Stimulated activated CD8-positive, alpha-beta memory T cell treated with anti-CD3 and anti-CD28 coated beads, Interleukin-15, amount 100 ng/mL, for 48 hours (primary cell): ENCODE data around the gene AHNAK.

Experiments used
- DNase-seq, 2 donors: peaks; one replicate each; pipeline ENCODE4 v3.0.0-alpha.2; 2020; ENCODE audit warnings: low read depth in 2 of 2

The AHNAK gene

DNA sequence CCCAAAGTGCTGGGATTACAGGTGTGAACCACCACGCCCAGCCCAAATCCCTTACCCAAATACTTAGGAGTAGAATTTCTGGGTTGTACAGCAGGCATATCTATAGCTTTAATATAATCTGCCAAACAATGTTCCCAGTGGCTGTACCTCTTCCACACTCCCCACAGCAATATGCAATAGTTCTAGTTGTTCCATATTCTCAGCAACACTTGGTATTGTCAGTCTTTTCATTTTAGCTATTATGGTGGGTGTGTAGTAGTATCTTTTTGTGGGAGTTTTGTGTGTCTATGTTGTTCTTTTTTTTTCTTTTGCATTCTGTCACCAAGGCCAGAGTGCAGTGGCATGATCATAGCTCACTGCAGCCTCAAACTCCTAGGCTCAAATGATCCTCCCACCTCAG, 109.0 kb downstream of the AHNAK start:
- no peak for DNase-seq

DNA sequence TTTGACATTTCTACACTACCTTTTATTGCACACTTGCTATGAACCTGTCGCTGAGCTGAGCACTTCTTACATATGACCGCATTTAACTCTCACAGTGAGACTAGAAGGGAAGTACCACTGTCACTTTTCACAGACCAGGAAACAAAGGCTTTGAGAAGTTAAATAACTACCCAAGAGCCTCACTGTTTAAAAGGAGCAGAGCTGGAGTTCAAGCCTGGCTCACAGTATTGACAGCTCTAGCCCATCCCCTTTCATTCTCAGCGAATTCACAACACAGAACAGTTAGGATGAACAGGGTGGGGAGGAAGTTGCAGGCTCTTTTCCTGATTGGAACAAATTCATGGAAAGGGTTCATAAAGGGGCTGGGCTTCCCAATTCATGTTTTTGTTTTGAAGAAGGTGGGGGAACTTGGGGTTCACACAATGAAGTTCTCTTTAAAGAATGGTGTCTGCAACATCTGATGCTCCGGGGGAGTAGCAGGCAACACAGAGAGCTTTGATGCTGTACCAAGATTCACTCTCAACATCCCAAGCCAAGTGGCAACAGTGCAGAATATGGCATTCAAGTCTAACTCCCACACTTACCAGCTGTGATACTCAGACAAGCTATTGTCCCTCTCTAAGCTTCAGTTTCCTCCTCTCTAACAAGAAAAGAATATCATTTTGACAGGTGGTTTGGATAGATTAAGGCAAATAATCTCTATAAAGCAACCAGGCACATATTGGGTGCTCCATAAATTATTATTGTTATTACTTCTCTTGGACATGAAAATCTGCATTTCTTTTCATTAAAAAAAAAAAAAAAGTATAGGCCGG, 110.6 kb downstream of the AHNAK start:
- DNase-seq: no peak

DNA sequence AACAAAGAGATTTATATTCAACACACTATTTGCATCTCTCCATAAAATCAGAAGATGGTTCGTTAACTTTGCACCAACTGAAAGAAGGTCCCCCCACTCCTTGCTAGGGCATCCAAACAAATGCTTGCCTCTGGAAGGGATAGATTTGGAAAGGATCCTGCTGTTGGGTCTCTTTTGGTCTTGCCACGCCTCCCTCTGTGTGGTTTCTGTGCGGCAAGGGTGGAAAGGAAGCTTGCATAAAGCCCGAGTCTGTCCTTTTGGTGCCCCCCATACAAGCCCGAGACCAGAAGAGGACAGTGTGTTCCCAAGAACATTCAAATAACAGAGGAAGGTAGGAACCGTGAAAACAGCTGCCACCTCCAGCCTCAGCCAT, 112.7 kb downstream of the AHNAK start:
- DNase-seq: no peak

DNA sequence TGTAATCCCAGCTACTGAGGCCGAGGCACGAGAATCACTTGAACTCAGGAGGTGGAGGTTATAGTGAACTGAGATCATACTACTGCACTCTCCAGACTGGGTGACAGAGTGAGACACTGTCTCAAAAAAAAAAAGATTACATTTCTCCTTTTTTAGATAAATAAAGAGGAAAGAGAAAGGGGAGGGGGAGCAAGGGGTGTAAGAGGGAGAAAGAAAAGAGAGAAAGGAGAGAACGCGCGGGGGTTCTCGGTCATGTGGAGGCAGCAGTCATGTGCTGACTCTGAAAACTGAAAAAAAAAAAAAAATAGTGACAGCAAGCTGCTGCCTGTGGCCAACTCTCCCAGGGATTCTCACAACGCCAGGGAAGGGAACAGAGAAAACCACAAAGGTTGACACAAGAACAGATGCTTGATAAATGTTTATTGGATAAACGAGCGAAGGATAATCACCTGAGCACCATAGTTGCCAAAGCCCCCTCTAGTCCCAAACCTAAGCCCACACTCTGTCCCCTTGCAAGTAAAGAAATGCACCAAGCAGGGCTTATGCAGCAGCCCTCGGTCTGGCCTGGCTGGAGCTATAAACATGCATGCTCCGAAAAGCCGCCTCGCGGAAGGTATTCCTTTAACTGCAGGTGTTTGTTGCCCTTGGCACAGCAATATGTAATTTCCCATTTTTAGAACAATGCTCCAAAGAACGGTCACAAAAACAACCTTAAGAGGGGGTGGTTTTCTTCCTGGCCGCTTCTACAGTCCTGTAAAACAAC, 113.3 kb downstream of the AHNAK start:
- DNase-seq: no peak

DNA sequence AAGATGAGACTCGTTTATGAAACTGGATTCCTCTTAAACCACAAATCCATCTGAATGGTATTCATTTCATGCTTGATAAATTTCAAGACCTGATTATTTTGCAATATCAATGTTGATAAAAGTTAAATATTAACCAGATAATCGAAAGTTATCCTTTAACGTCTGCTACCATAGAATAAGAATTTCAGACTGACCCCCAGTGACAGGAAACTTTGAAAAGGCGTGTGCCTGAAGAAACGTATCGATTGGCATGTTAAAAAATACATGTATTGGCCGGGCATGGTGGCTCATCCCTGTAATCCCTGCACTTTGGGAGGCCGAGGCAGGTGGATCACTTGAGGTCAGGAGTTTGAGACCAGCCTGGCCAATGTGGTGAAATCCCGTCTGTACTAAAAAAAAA, 113.9 kb downstream of the AHNAK start:
- DNase-seq: no peak

DNA sequence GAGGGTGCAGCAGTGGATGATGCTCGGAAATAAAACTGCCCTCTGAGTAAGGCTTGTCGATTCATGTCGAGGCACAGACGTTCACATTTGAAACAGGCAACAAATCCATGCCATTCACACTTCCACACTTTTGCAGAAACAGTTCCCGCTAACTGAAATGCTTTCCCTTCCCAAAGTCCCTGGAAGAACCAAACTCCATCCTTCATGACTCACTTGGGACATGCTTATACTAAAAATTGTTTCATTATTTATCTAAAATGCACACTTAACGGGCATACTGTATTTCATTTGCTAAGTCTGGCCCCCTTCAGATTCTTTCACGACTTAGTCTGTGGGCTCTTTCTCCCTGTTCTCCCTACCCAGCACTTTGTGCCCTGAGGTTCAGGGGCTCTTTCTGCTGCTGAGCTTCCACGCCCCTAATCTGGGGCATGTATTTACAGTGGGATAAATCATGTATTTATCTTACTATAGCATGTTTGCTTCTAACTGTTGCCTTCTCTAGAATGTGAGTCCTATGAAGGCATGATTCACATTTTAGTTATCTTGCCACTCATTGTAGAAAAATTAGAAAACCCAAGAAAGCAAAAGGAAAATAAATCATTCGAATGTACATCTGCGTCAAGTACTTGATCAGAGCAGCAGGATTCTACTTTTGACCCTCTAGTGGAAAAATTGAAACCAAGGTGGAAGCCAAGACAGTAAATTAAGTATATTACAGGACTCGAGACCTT, 115.3 kb downstream of the AHNAK start:
- DNase-seq: no peak

DNA sequence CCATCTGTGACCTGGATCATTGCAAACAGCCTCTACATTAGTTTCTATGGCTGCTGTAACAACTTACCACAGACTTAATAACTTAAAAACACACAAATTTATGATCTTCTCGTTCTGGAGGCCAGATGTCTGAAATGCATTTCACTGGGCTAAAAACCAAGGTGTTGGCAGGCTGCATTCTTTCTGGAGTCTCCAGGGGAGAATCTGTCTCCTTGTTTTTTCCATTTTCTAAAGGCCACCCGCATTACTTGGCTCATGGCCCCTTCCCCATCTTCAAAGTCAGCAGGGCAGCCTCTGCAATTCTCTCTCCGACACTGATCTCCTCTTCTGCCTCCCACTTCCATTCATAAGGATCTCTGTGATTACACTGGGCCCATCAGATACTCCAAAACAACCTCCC, 116.2 kb downstream of the AHNAK start:
- no peak for DNase-seq

DNA sequence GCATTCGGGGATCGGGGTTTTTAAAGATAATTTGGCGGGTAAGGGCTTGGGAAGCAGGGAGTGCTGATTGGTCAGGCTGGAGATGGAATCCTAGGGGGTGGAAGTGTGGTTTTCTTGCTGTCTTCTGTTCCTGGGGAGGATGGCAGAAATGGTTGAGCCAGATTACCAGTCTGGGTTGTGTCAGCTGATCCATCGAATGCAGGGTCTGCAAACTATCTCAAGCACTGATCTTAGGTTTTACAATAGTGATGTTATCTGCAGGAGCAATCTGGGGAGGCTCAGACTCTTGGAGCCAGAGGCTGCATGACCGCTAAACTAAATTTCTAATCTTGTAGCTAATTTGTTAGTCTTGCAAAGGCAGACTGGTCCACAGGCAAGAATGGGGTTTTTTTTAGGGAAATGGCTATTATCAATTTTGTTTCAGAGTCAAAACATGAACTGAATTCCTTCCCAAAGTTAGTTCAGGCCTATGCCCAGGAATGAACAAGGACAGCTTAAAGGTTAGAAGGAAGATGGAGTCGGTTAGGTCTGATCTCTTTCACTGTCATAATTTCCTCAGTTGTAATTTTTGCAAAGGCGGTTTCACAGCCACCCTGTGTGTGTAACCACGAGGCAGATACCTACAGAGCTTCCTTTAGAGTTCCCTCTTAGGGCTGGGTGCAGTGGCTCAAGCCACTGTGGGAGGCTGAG, 117.6 kb downstream of the AHNAK start:
- DNase-seq: no peak

DNA sequence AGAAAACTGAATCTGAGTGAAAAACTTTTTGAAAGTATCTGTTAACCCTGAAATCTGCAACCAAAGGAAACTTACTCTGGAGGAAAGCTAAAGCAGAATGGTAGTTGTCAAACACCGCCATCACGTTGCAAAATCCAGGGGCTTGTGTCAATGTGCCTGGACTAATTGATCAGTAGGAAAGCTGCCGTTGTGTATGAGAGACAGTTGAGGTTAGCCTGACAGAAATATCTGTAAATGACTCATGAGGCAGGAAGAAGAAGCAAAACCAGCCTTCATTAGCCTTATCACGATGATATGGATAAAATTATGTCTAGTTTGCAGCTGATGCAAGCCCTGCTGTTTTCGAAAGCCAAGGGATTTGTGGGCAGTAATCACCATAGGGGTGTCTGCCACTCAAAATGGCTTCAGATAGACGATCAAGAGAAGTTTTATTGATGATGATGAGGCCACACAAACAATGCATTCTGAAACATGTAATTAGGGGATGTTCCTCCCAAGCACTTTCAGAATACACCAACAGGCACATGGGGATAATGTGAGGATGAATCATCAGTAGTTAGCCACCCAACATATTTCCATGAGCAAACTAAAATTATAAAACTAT, 118.9 kb downstream of the AHNAK start:
- DNase-seq: no peak

DNA sequence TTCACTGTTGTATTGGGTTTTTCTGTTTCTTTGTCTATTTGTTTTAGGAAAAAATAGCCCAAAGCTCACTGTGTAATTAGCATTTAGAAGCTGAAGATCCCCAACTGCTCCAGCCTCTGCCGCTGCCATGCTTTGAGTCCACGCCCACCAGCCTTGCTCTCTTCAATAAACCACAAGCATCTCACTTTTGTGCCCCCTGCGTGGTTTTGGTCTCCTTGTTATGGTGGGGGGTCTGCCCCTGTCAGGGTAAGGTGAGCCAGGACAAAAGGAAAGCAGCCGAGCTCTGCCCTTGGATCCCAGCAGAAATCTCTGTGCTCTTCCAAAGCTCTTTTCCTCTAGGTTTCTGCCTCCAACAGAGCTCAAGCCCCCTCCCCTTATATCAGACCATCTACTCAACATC, 123.6 kb downstream of the AHNAK start:
- no peak for DNase-seq

DNA sequence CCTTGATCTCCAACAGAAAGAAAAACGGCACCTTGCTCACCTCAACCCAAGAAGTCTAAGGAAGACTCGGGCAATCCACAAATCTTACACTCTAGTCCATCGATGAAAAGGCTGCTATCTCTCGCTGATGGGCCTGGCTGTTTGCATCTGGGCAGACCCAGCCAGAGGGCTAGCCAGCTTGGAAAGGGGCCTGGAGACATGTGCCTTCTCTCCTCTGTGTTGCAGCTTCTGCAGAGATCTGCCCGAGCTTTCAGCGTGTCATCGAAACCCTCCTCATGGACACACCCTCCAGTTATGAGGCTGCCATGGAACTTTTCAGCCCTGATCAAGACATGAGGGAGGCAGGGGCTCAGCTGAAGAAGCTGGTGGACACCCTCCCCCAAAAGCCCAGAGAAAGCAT, 124.6 kb downstream of the AHNAK start:
- DNase-seq: no peak

DNA sequence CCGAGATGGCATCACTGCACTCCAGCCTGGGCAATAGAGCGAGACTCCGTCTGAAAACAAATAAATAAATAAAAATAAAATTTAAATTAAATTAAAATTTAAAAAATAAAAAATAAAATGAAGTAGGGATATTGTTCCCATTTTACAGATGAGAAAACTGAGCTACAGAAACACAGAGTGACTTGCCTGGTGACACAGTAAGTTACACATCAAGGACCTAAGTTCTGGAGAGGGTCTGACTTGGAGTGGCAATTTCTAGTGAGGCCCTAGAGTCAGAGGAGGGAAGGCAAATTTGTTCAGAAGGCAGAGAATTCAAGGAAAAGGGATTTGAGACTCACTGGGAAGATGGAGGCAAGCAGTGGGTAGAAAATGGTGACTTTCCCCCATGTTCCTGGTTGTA, 125.7 kb downstream of the AHNAK start:
- no peak for DNase-seq

DNA sequence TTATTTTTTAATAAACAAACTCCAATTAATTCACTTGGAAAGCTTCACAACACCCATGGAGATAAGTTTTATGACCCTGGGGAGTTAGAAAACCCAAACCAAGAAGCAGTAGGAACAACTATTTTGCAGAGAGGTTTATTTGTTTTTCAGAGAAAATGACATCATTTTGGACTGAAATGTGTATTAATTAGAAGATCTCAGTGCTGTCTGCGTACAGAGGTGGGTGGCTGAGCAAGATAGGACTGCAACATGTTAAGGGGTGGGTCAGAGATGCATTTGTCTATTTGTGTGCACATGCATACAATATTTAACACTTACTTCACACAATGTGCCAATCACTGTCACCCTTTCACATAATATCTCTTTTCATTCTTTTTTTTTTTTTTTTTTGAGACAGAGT, 126.7 kb downstream of the AHNAK start:
- DNase-seq: no peak

DNA sequence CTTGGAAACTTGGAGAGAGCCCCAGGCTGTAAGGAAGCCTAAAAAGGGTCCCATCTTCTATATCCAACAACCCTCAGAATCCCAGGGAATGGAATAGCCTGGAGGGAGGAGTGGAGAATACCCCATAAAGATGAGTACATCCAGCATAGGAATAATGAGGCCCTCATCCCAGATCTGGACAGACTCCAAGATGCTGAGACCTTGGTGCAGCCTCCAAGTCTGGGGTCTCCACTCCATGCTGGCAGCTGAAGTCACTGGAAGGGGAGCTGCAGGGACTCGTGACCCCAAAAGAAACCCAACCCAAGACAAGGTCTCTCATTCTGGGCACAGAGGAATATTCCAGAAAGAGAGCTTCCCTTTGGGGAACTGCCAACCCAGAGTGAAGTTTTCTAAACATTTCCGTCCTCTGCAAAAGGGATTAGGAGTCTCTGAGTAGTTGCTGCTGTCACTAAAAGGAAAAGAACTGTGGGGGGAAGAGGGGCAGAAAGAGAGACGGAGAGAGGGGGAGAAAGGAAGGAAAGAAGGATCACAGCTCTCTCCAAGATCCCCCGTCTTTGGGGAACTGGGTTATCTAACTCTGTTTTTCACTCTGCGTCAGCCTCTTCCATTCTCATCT, 127.2 kb downstream of the AHNAK start:
- no peak for DNase-seq

DNA sequence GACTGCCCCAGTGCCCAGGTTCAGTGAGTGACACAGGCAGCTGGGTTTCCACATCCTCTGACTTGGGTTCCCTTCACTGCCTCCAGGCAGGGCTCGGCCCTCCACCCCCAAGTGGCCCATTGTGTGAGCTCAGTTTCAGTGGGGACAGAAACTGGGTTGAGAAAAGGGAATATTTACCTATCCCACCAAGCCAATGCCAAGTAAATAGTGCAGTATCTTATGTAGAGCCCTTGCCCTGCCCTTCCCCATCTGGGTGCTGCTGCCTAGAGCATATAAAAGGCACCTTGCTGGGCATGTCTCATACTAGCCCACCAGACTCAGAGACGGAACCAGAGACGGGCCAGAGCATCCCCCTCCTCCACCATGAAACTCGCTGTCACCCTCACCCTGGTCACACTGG, 127.9 kb downstream of the AHNAK start, which contains the start of gene SCGB1A1:
TSS of gene SCGB1A1 (plus strand) at position 301 of the 400 bp plus-strand sequence. CDS start at position 364, 63 bp downstream.
- DNase-seq: no peak

DNA sequence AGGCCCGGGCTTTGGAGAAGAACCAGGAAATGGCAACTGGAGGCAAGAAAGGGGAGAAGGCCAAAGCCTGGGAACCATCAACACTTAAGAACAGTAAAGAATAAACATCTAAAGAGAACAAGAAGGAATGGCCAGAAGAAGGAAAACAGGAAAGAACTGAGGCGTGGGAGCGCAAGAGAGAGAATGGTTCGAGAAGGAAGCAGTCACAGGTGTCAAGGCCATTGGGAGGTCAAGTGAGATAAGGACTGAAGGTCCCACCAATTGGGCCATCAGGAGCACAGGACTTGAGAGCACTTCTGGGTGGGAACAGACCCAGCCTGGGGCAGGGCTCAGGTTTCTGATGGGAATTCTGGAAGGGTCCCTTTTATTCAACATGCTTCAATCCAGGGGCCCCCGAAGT, 128.5 kb downstream of the AHNAK start:
- no peak for DNase-seq

DNA sequence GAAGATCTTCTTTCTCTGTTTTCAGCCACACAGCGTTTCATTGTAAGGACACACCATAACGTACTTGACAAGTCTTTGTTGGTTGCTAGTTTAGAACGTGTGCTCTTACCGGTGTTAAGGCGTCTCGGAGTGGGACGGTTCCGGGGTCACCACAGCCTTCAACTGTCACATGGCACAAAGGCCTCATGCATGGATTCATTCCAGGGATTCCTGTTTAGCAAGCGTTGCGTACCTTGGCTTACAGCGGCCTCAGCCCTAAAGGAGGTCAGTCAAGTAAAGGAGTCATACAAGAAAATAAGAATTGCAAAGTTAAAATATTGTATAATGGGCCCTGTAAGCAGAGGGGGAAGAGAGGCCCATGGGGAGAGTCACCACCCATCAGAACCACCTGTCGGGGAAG, 130.0 kb downstream of the AHNAK start:
- no peak for DNase-seq

DNA sequence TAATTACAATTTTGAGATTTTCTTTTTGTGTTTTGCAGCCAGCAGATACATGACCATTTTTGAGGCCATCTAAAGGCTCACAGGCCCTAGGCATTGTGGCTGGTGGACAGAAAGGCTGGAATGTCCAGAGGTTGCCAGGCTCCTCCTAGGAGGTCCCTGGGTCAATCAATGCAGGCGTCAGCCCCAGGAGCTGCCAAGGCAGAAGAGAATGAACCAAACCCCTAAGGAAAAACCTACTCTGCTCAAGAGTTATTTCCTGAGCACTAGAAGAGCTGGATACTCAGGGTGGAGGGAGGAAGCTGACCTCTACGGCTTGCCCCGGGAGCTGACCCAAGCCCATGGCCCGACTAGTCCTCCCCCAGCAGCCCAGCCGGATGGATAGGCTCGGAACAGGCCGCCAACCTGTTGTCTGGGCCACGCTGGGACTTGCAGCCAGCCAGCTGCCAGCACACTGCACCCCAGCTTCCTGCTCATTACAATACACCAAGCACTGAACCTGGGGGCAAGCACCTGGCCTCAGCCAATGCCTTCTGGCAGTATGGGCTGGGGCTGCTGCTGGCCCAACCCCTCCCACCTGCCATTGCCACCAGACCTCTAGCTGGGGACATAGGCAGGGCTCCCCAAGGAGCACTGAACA, 133.4 kb downstream of the AHNAK start:
- DNase-seq: no peak

DNA sequence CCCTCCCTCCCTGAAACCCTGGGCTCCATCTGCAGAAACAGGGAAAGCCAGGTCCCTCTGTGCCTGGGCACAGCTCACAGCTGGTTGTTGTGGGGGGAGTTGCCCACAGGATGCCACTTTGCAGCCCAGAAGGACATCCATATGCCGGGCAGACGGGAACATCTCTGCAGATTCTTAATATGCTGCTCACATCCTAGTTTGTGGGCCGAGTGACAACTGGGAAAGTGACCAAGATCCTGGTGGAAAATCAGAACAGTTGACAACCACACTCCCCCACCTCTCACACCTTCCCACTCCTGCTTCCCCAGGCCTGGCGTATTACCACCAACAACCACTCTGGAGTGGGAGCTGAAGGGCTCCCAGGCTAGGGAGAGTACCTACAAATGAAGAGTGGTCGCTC, 135.1 kb downstream of the AHNAK start:
- DNase-seq: no peak

DNA sequence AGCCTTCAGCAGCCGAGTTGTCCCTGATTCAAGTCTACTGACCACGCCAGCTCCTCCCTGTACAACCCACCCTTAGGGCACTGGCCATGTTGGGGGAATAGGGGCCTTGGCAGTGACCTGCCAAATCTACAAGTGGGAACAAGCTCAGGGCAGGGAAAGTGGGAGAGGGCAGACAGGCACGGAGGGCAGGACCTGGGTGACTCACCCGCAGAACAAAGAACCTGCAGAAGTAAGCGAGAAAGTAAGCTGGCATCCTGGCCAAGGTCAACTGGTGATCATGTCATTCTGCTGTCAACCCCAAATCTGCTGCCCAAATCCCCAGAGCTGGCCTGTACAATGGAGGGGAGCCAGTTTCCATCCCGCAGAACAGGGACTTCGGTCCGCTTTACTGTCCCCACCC, 135.6 kb downstream of the AHNAK start:
- no peak for DNase-seq

DNA sequence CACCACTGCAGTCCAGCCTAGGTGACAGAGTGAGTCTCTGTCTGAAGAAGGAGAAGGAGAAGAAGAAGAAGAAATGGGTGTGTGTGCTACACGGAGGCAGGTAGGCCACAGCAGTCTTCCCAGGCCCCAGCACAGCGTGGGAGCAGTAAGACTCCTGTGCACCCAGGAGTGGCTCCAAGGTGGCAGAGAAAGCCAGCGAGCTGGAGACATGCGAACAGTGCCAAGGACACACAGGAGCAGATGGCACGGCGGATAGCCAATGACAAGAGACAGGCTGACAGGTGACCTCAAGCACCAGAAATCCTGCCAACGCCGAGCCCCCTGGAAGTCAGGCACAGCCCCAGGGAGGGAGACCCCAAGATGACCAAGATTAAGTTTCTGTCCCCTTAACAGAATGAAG, 136.8 kb downstream of the AHNAK start:
- no peak for DNase-seq
